ENCODE measurements around the gene GRAMD2B.

Gene GRAMD2B

GRCh38 chr5:126534553-126534952 lies 111.3 kb downstream of the GRAMD2B start:
- TF ChIP-seq, protein P1, sequence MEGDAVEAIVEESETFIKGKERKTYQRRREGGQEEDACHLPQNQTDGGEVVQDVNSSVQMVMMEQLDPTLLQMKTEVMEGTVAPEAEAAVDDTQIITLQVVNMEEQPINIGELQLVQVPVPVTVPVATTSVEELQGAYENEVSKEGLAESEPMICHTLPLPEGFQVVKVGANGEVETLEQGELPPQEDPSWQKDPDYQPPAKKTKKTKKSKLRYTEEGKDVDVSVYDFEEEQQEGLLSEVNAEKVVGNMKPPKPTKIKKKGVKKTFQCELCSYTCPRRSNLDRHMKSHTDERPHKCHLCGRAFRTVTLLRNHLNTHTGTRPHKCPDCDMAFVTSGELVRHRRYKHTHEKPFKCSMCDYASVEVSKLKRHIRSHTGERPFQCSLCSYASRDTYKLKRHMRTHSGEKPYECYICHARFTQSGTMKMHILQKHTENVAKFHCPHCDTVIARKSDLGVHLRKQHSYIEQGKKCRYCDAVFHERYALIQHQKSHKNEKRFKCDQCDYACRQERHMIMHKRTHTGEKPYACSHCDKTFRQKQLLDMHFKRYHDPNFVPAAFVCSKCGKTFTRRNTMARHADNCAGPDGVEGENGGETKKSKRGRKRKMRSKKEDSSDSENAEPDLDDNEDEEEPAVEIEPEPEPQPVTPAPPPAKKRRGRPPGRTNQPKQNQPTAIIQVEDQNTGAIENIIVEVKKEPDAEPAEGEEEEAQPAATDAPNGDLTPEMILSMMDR (conservative IDR thresholded peaks at IDR 0.05; ENCODE audit: low read length) = no peak
- TF ChIP-seq EZH2phosphoT487 (IDR thresholded peaks at IDR 0.05; ENCODE audit: borderline replicate concordance) = no peak

DNA sequence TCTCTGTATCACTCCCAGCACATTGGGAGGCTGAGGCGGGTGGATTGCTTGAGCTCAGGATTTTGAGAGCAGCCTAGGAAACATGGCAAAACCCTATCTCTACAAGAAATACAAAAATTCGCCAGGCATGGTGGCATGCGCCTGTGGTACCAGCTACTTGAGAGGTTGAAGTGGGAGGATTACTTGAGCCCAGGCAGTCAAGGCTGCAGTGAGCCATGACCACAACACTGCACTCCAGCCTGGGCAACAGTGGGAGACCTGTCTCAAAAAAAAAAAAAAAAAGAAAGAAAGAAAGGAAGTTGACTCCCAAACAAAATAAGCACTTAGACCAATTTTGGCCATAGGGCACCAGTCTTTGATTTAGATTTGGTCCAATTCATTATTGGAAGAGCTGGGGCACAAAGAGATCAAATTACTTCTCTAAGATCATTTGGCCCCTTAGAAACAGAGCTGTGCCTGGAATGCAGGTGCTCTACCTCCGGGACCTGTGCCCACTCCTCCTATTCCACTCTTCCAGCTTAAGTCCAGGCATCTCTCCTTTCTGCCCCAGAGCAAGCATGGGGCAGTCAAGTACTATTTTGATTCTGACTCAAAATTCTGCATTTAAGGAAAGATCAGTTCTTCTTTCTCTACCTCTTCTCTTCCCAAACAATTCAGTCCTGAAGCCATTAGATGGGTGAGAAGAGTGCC lies 112.8 kb downstream of the GRAMD2B start:
- Histone ChIP-seq H3K9ac (ENCODE audit: low read depth, low read length, poor library complexity, severe bottlenecking) (no peak overlapping the region), H3K36me3 (ENCODE audit: insufficient read depth, low read length) (no peaks in the 10 kb centered on the region), H3K9me2 (replicated peaks; ENCODE audit: low read depth, low read length) (no peaks in the 10 kb centered on the region), H3K9me3 (ENCODE audit: insufficient read depth, low read depth, low read length) (no peaks in the 10 kb centered on the region), H3F3A (ENCODE audit: low read depth) (no peaks in the 10 kb centered on the region), H3K4me2 (ENCODE audit: low read depth, low read length, poor library complexity, severe bottlenecking) (no peak overlapping the region), H3K4me1 (ENCODE audit: insufficient read depth, low read length, poor library complexity, severe bottlenecking) (no peaks in the 10 kb centered on the region), H3K27me3 (ENCODE audit: insufficient read depth, low read length, poor library complexity, severe bottlenecking) (no peaks in the 10 kb centered on the region), H4K20me1 (ENCODE audit: insufficient read depth, low read length, poor library complexity, severe bottlenecking) (no peaks in the 10 kb centered on the region), H3K4me3 (ENCODE audit: low read length, poor library complexity, severe bottlenecking) (no peak overlapping the region), H2AFZ (ENCODE audit: low read length) (no peak overlapping the region), H3K79me2 (ENCODE audit: insufficient read depth, low read length) (no peaks in the 10 kb centered on the region)
- no peak for TF ChIP-seq EZH2phosphoT487 (IDR thresholded peaks at IDR 0.05; ENCODE audit: borderline replicate concordance)
- TF ChIP-seq, protein P1 (conservative IDR thresholded peaks at IDR 0.05; ENCODE audit: low read length) = no peak

More at GRCh38 chr5:126534553-126534952, 111.3 kb downstream of the GRAMD2B start:
- Histone ChIP-seq H3K27me3 (ENCODE audit: insufficient read depth, low read length, poor library complexity, severe bottlenecking) (no peaks in the 10 kb centered on the region), H4K20me1 (ENCODE audit: insufficient read depth, low read length, poor library complexity, severe bottlenecking) (no peaks in the 10 kb centered on the region), H3K4me1 (ENCODE audit: insufficient read depth, low read length, poor library complexity, severe bottlenecking) (no peaks in the 10 kb centered on the region), H3K9me2 (replicated peaks; ENCODE audit: low read depth, low read length) (no peaks in the 10 kb centered on the region), H3K4me2 (ENCODE audit: low read depth, low read length, poor library complexity, severe bottlenecking) (no peak overlapping the region), H3K79me2 (ENCODE audit: insufficient read depth, low read length) (no peaks in the 10 kb centered on the region), H3F3A (ENCODE audit: low read depth) (no peaks in the 10 kb centered on the region), H3K36me3 (ENCODE audit: insufficient read depth, low read length) (no peaks in the 10 kb centered on the region), H2AFZ (ENCODE audit: low read length) (no peak overlapping the region), H3K9ac (ENCODE audit: low read depth, low read length, poor library complexity, severe bottlenecking) (no peak overlapping the region), H3K4me3 (ENCODE audit: low read length, poor library complexity, severe bottlenecking) (no peak overlapping the region), H3K9me3 (ENCODE audit: insufficient read depth, low read depth, low read length) (no peaks in the 10 kb centered on the region)

- no peaks in the 10 kb centered on the region for H3K4me1 ChIP-seq (ENCODE audit: insufficient read depth, low read length, poor library complexity, severe bottlenecking)
- no peak overlapping the region for H3K9ac ChIP-seq (ENCODE audit: low read depth, low read length, poor library complexity, severe bottlenecking)
- H3K9me3 ChIP-seq (ENCODE audit: insufficient read depth, low read depth, low read length) = no peaks in the 10 kb centered on the region
- no peaks in the 10 kb centered on the region for H3K9me2 ChIP-seq (replicated peaks; ENCODE audit: low read depth, low read length)
- H3K4me2 ChIP-seq (ENCODE audit: low read depth, low read length, poor library complexity, severe bottlenecking) = no peak overlapping the region
- H2AFZ ChIP-seq (ENCODE audit: low read length) = no peak overlapping the region
- H4K20me1 ChIP-seq (ENCODE audit: insufficient read depth, low read length, poor library complexity, severe bottlenecking) = no peaks in the 10 kb centered on the region
- no peaks in the 10 kb centered on the region for H3K79me2 ChIP-seq (ENCODE audit: insufficient read depth, low read length)
- TF ChIP-seq, protein P1 (conservative IDR thresholded peaks at IDR 0.05; ENCODE audit: low read length) = no peak
- no peak for TF ChIP-seq EZH2phosphoT487 (IDR thresholded peaks at IDR 0.05; ENCODE audit: borderline replicate concordance)
- H3K36me3 ChIP-seq (ENCODE audit: insufficient read depth, low read length) = no peaks in the 10 kb centered on the region
- H3F3A ChIP-seq (ENCODE audit: low read depth) = no peaks in the 10 kb centered on the region
- H3K4me3 ChIP-seq (ENCODE audit: low read length, poor library complexity, severe bottlenecking) = no peak overlapping the region
- no peaks in the 10 kb centered on the region for H3K27me3 ChIP-seq (ENCODE audit: insufficient read depth, low read length, poor library complexity, severe bottlenecking)
Measured at GRCh38 chr5:126536874-126537273, 113.7 kb downstream of the GRAMD2B start.

Data from Loucy (cell line).